HG03159 (cell line): Measurements from ENCODE around the gene SLC17A9.

Experiments
- ATAC-seq: cut with Tn5 transposase; IDR thresholded peaks from one replicate; pipeline ENCODE4 v1.9.1; 2021; ENCODE audit warnings: mild to moderate bottlenecking, moderate library complexity; ENCODE audit not compliant: unreplicated experiment

The SLC17A9 gene

GRCh38 chr20:62937268-62938104 lies 15.0 kb upstream of the SLC17A9 start:
- ATAC-seq, result peak; percentile 81

- ATAC-seq, result peak; percentile 43
Observed at GRCh38 chr20:62938105-62938888, 14.2 kb upstream of the SLC17A9 start, which contains the start of gene GID8. Gene GID8, plus strand, starts transcription at chr20:62938147. Its CDS starts 3,356 bp downstream, at chr20:62941503.

GRCh38 chr20:62940875-62941274 lies 11.6 kb upstream of the SLC17A9 start:
- ATAC-seq, result no peak

- ATAC-seq, result no peak
Observed at GRCh38 chr20:62941792-62942191, 10.7 kb upstream of the SLC17A9 start.

GRCh38 chr20:62942456-62942855 lies 10.1 kb upstream of the SLC17A9 start:
- ATAC-seq, result no peak

- no peak for ATAC-seq
Observed at GRCh38 chr20:62943396-62943795, 9.1 kb upstream of the SLC17A9 start.

- ATAC-seq, result no peak
Observed at GRCh38 chr20:62944184-62944583, 8.3 kb upstream of the SLC17A9 start.

- ATAC-seq, result no peak
Observed at GRCh38 chr20:62944746-62945145, 7.8 kb upstream of the SLC17A9 start.

- ATAC-seq, result no peak
Observed at GRCh38 chr20:62945771-62946339, 6.7 kb upstream of the SLC17A9 start.

GRCh38 chr20:62946918-62947317 lies 5.6 kb upstream of the SLC17A9 start:
- no peak for ATAC-seq

- ATAC-seq, result no peak
Observed at GRCh38 chr20:62947532-62948300, 4.8 kb upstream of the SLC17A9 start.

- ATAC-seq, result no peak
Observed at GRCh38 chr20:62949153-62949821, 3.2 kb upstream of the SLC17A9 start.

- no peak for ATAC-seq
Observed at GRCh38 chr20:62949962-62950361, 2.5 kb upstream of the SLC17A9 start.

- ATAC-seq, result no peak
Observed at GRCh38 chr20:62950741-62951140, 1.8 kb upstream of the SLC17A9 start.

GRCh38 chr20:62951143-62951895 lies 1.2 kb upstream of the SLC17A9 start:
- ATAC-seq, result no peak

GRCh38 chr20:62951896-62952372 lies 575 bp upstream of the SLC17A9 start:
- no peak for ATAC-seq

GRCh38 chr20:62952968-62953838 lies 694 bp downstream of the SLC17A9 start:
- ATAC-seq, result no peak
